Neural cell (in vitro differentiated cells): ENCODE data around the gene UNK. TPM values are rescaled to one million over a fixed set of nuclear protein-coding genes. Genes with fewer than 3 reads are reported as not detected.

Source experiments
- H2AFZ ChIP-seq: fragments of 200-600, 300-800 bp; sonication (generic), shearing (Covaris generic); 2 replicates; pipeline ENCODE4 v1.6.0; 2014; ENCODE audit warnings: low read depth, mild to moderate bottlenecking, antibody characterized with exemption, low read length, moderate library complexity
- H3F3A ChIP-seq: fragments of 200-600 bp; shearing (Covaris generic); 2 replicates; pipeline ENCODE4 v1.6.1; 2016; ENCODE audit warnings: mild to moderate bottlenecking, moderate library complexity, mixed read lengths, antibody characterized with exemption, low read length; ENCODE audit not compliant: insufficient read depth, poor library complexity, severe bottlenecking
- H3K27ac ChIP-seq: fragments of 200-600, 300-800 bp; sonication (generic), shearing (Covaris generic); 2 replicates; pipeline ENCODE4 v1.5.1; 2014; ENCODE audit warnings: mild to moderate bottlenecking, low read length, moderate library complexity
- H3K27me3 ChIP-seq: fragments of 300-800, 200-600 bp; sonication (generic), shearing (Covaris generic); 2 replicates; pipeline ENCODE4 v1.6.0; 2014; ENCODE audit warnings: mild to moderate bottlenecking, low read depth, low read length, moderate library complexity; ENCODE audit not compliant: insufficient read depth
- H3K36me3 ChIP-seq: fragments of 300-800, 200-600 bp; sonication (generic), shearing (Covaris generic); 2 replicates; pipeline ENCODE4 v1.5.1; 2014; ENCODE audit warnings: mild to moderate bottlenecking, antibody characterized with exemption, low read length, moderate library complexity; ENCODE audit not compliant: insufficient read depth
- H3K4me2 ChIP-seq: fragments of 300-800, 200-600 bp; sonication (generic), shearing (Covaris generic); 2 replicates; pipeline ENCODE4 v1.6.0; 2014; ENCODE audit warnings: mild to moderate bottlenecking, low read length
- H3K4me3 ChIP-seq: fragments of 300-800, 200-600 bp; sonication (generic), shearing (Covaris generic); 2 replicates; pipeline ENCODE4 v1.5.1; 2014; ENCODE audit warnings: mild to moderate bottlenecking, low read length, moderate library complexity
- H3K79me2 ChIP-seq: fragments of 200-600 bp; shearing (Covaris generic); replicated peaks from 2 replicates; pipeline ENCODE4 v1.6.0; 2014; ENCODE audit warnings: mild to moderate bottlenecking, low read length, moderate library complexity; ENCODE audit not compliant: insufficient read depth
- H3K9ac ChIP-seq: fragments of 300-800, 200-600 bp; sonication (generic), shearing (Covaris generic); 2 replicates; pipeline ENCODE4 v1.6.1; 2016; ENCODE audit warnings: mild to moderate bottlenecking, low read length, mixed read lengths
- H3K9me2 ChIP-seq: fragments of 200-600 bp; shearing (Covaris generic); 2 replicates; pipeline ENCODE4 v1.6.1; 2016; ENCODE audit warnings: mild to moderate bottlenecking, low read length, mixed read lengths; ENCODE audit not compliant: insufficient read depth
- H3K9me3 ChIP-seq: fragments of 200-600, 300-800 bp; sonication (generic), shearing (Covaris generic); 2 replicates; pipeline ENCODE4 v1.6.1; 2016; ENCODE audit warnings: mild to moderate bottlenecking, mixed run types, low read length, moderate library complexity, mixed read lengths
- H4K20me1 ChIP-seq: fragments of 200-600 bp; shearing (Covaris generic); 2 replicates; pipeline ENCODE4 v1.6.1; 2016; ENCODE audit warnings: mild to moderate bottlenecking, mixed run types; ENCODE audit not compliant: insufficient read depth
- EP300 ChIP-seq: fragments of 450-650 bp; conservative IDR thresholded peaks from 2 replicates; pipeline ENCODE4 v1.6.1; 2014; ENCODE audit warnings: antibody characterized with exemption, mild to moderate bottlenecking, moderate library complexity; ENCODE audit not compliant: poor library complexity, severe bottlenecking
- EZH2 ChIP-seq: fragments of 200-600, 300-800 bp; shearing (Covaris generic), sonication (generic); IDR thresholded peaks from 2 replicates; pipeline ENCODE4 v1.6.1; 2014; ENCODE audit warnings: antibody characterized with exemption, low read length, borderline replicate concordance, mild to moderate bottlenecking; ENCODE audit not compliant: insufficient read depth, poor library complexity, severe bottlenecking
- MXI1 ChIP-seq: fragments of 450-650 bp; conservative IDR thresholded peaks from 2 replicates; pipeline ENCODE4 v1.6.1; 2014; ENCODE audit warnings: antibody characterized with exemption, mild to moderate bottlenecking; ENCODE audit not compliant: poor library complexity, severe bottlenecking
- POLR2AphosphoS5 ChIP-seq: IDR thresholded peaks from 2 replicates; pipeline ENCODE4 v1.6.1; 2012
- RAD21 ChIP-seq: fragments of 450-650 bp; conservative IDR thresholded peaks from 2 replicates; pipeline ENCODE4 v1.6.1; 2014; ENCODE audit warnings: antibody characterized with exemption, mild to moderate bottlenecking, moderate library complexity
- SMC3 ChIP-seq: fragments of 450-650 bp; conservative IDR thresholded peaks from 2 replicates; pipeline ENCODE4 v1.6.1; 2014; ENCODE audit warnings: antibody characterized with exemption, mild to moderate bottlenecking, moderate library complexity; ENCODE audit not compliant: poor library complexity
- TAF1 ChIP-seq: IDR thresholded peaks from 2 replicates; pipeline ENCODE4 v1.6.1; 2012; ENCODE audit warnings: low read depth
- polyA plus RNA-seq: library from polyadenylated mRNA; depleted of rRNA; stranded (reverse); fragments of >200 nt; gene quantifications from 2 replicates; pipeline ENCODE4 v1.2.3, GENCODE V29; 2014
- TF ChIP-seq, protein P1 (sequence below): fragments of 450-650 bp; IDR thresholded peaks from 2 replicates; pipeline ENCODE4 v1.5.1; 2014; ENCODE audit warnings: antibody characterized with exemption, mild to moderate bottlenecking, moderate library complexity; ENCODE audit not compliant: poor library complexity, severe bottlenecking
- TF ChIP-seq, protein P2 (sequence below): IDR thresholded peaks from 2 replicates; pipeline ENCODE4 v1.6.1; 2012; ENCODE audit warnings: borderline replicate concordance

UNK gene
- polyA plus RNA-seq, 1 donor from 2014 or later, result 29.9 TPM

DNA sequence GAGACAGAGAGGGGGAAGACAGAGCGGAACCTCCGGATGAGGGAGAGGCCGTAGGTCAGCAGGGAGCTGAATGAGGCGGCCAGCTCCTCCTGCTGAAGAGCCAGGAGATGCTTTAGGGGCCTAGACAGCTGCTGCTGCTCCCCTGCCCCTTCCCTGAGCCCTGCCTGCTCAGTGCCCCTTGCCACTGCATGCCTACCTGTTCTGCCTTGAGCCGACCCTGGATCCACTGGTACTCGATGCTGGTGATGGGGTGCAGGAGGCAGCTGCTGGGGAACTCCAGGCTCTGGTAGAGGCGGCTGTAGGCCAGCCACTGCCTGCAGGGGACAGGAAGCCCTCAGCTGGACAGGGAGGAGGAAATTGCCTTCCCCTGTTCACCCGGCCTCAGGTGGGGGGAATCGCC, 52.0 kb downstream of the UNK start:
- Histone ChIP-seq H3K4me3 (no peak overlapping the region), H3K4me2 (no peak overlapping the region), H3K9me3 (no peaks in the 10 kb centered on the region), H3F3A (no peaks in the 10 kb centered on the region), H3K36me3 (no peaks in the 10 kb centered on the region), H4K20me1 (no peaks in the 10 kb centered on the region), H3K27ac (no peak overlapping the region), H3K9ac (no peak overlapping the region), H2AFZ (no peak overlapping the region), H3K27me3 (no peaks in the 10 kb centered on the region), H3K79me2 (no peaks in the 10 kb centered on the region), H3K9me2 (no peaks in the 10 kb centered on the region)
- TF ChIP-seq TAF1 (no peak), EZH2 (no peak), POLR2AphosphoS5 (no peak), RAD21 (no peak), SMC3 (no peak)
- TF ChIP-seq, protein P1, sequence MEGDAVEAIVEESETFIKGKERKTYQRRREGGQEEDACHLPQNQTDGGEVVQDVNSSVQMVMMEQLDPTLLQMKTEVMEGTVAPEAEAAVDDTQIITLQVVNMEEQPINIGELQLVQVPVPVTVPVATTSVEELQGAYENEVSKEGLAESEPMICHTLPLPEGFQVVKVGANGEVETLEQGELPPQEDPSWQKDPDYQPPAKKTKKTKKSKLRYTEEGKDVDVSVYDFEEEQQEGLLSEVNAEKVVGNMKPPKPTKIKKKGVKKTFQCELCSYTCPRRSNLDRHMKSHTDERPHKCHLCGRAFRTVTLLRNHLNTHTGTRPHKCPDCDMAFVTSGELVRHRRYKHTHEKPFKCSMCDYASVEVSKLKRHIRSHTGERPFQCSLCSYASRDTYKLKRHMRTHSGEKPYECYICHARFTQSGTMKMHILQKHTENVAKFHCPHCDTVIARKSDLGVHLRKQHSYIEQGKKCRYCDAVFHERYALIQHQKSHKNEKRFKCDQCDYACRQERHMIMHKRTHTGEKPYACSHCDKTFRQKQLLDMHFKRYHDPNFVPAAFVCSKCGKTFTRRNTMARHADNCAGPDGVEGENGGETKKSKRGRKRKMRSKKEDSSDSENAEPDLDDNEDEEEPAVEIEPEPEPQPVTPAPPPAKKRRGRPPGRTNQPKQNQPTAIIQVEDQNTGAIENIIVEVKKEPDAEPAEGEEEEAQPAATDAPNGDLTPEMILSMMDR, result no peak
- TF ChIP-seq, protein P2, sequence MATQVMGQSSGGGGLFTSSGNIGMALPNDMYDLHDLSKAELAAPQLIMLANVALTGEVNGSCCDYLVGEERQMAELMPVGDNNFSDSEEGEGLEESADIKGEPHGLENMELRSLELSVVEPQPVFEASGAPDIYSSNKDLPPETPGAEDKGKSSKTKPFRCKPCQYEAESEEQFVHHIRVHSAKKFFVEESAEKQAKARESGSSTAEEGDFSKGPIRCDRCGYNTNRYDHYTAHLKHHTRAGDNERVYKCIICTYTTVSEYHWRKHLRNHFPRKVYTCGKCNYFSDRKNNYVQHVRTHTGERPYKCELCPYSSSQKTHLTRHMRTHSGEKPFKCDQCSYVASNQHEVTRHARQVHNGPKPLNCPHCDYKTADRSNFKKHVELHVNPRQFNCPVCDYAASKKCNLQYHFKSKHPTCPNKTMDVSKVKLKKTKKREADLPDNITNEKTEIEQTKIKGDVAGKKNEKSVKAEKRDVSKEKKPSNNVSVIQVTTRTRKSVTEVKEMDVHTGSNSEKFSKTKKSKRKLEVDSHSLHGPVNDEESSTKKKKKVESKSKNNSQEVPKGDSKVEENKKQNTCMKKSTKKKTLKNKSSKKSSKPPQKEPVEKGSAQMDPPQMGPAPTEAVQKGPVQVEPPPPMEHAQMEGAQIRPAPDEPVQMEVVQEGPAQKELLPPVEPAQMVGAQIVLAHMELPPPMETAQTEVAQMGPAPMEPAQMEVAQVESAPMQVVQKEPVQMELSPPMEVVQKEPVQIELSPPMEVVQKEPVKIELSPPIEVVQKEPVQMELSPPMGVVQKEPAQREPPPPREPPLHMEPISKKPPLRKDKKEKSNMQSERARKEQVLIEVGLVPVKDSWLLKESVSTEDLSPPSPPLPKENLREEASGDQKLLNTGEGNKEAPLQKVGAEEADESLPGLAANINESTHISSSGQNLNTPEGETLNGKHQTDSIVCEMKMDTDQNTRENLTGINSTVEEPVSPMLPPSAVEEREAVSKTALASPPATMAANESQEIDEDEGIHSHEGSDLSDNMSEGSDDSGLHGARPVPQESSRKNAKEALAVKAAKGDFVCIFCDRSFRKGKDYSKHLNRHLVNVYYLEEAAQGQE, result no peak

- H3K9me2 ChIP-seq, result no peaks in the 10 kb centered on the region
- H3K9me3 ChIP-seq, result no peaks in the 10 kb centered on the region
- no peaks in the 10 kb centered on the region for H3F3A ChIP-seq
- no peak overlapping the region for H2AFZ ChIP-seq
- no peak overlapping the region for H3K27ac ChIP-seq
- H3K27me3 ChIP-seq, result no peaks in the 10 kb centered on the region
- H4K20me1 ChIP-seq, result no peaks in the 10 kb centered on the region
- no peak for TF ChIP-seq EZH2
- TF ChIP-seq POLR2AphosphoS5, result no peak
- no peak for TF ChIP-seq RAD21
- TF ChIP-seq EP300, result no peak
- TF ChIP-seq SMC3, result no peak
- TF ChIP-seq TAF1, result no peak
- TF ChIP-seq, protein P1, result no peak
- TF ChIP-seq MXI1, result no peak
- TF ChIP-seq, protein P2, result no peak
- no peaks in the 10 kb centered on the region for H3K79me2 ChIP-seq
- H3K9ac ChIP-seq, result no peak overlapping the region
- no peak overlapping the region for H3K4me3 ChIP-seq
- H3K4me2 ChIP-seq, result no peak overlapping the region
- H3K36me3 ChIP-seq, result no peaks in the 10 kb centered on the region
Measured at GRCh38 chr17:75837899-75838298, 53.3 kb downstream of the UNK start.
